Endothelial cell of umbilical vein (primary cell): ENCODE measurements around the gene DCAF17. TPM values are rescaled to one million over a fixed set of nuclear protein-coding genes. Genes with fewer than 3 reads are reported as not detected.

Experiments
- BruUV-seq: library from RNA; stranded (reverse); fragments of 400-500 nt; replicated peaks from 2 replicates; lab custom pipeline; 2021; lab: Mats Ljungman, UMichigan
- CTCF ChIA-PET: fragments of 300-600, 350-600 bp; sonication (Branson Sonifier 250); formaldehyde crosslinking; loops from one replicate; lab custom pipeline; 2021; ENCODE audit warnings: antibody characterized with exemption, inconsistent platforms; lab: Charles Lee
- POLR2A ChIA-PET: fragments of 300-600, 350-600 bp; sonication (Branson Sonifier 250); formaldehyde crosslinking; loops from one replicate; lab custom pipeline; 2021; ENCODE audit warnings: antibody characterized with exemption, inconsistent platforms; lab: Charles Lee
- DNase-seq: peaks from one replicate; pipeline ENCODE4 v3.0.0-alpha.2; 2011; ENCODE audit warnings: low read depth, low spot score
- FAIRE-seq: peaks from 2 replicates; lab custom pipeline; 2011; peaks lifted over from hg19 to GRCh38; lab: Jason Lieb, UNC
- H2AFZ ChIP-seq: 2 replicates; pipeline ENCODE4 v1.6.0; 2012; ENCODE audit warnings: low read depth, low read length, control low read depth, inconsistent platforms
- H3K27ac ChIP-seq: 2 replicates; pipeline ENCODE4 v1.5.1; 2011; ENCODE audit warnings: low read depth, mild to moderate bottlenecking, control low read depth, low read length, moderate library complexity; ENCODE audit not compliant: insufficient read depth
- H3K27me3 ChIP-seq, 2 experiments: 2 replicates each; pipeline versions ENCODE4 v1.6.0 to v1.6.1; 2011; ENCODE audit warnings: low read length in 2 of 2, mixed read lengths in 1 of 2; ENCODE audit not compliant: control insufficient read depth in 2 of 2, insufficient read depth in 2 of 2
- H3K36me3 ChIP-seq, 2 experiments: 2 replicates in 1 of 2; 3 replicates in 1 of 2; pipeline ENCODE4 v1.5.1; 2011; ENCODE audit warnings: low read length in 2 of 2, mild to moderate bottlenecking in 1 of 2, moderate library complexity in 1 of 2; ENCODE audit not compliant: control insufficient read depth in 2 of 2, insufficient read depth in 2 of 2; ENCODE audit errors: extremely low read depth in 1 of 2
- H3K4me1 ChIP-seq: 3 replicates; pipeline ENCODE4 v1.5.1; 2011; ENCODE audit warnings: mild to moderate bottlenecking, low read length; ENCODE audit not compliant: control insufficient read depth, insufficient read depth; ENCODE audit errors: extremely low read depth
- H3K4me2 ChIP-seq: 2 replicates; pipeline ENCODE4 v1.6.1; 2011; ENCODE audit warnings: low read length, control low read depth, mixed read lengths; ENCODE audit not compliant: insufficient read depth
- H3K4me3 ChIP-seq, 3 experiments: fragments of 200-600 bp in 1 of 3; sonication (generic), shearing (Covaris generic) in 1 of 3; replicated peaks in 1 of 3; 2 replicates each; pipeline ENCODE4 v1.5.1; 2011 to 2016; ENCODE audit warnings: control low read depth in 3 of 3, low read length in 3 of 3, mild to moderate bottlenecking in 2 of 3, inconsistent platforms in 1 of 3, low read depth in 1 of 3, moderate library complexity in 1 of 3; ENCODE audit not compliant: insufficient read depth in 1 of 3
- H3K79me2 ChIP-seq: 2 replicates; pipeline ENCODE4 v1.6.0; 2012; ENCODE audit warnings: low read length, inconsistent platforms; ENCODE audit not compliant: control insufficient read depth, insufficient read depth
- H3K9ac ChIP-seq: replicated peaks from 2 replicates; pipeline ENCODE3; 2011; ENCODE audit warnings: low read length, control low read depth; ENCODE audit not compliant: insufficient read depth; ENCODE audit errors: extremely low read depth
- H3K9me1 ChIP-seq: replicated peaks from 3 replicates; pipeline ENCODE4 v1.6.0; 2011; ENCODE audit warnings: mild to moderate bottlenecking, low read length; ENCODE audit not compliant: control insufficient read depth, insufficient read depth; ENCODE audit errors: extremely low read depth
- H3K9me3 ChIP-seq: replicated peaks from 2 replicates; pipeline ENCODE4 v1.5.1; 2012; ENCODE audit warnings: low read length, inconsistent platforms; ENCODE audit not compliant: control insufficient read depth, insufficient read depth
- H4K20me1 ChIP-seq: replicated peaks from 2 replicates; pipeline ENCODE3; 2011; ENCODE audit warnings: mild to moderate bottlenecking, low read length; ENCODE audit not compliant: control insufficient read depth, insufficient read depth; ENCODE audit errors: extremely low read depth
- CTCF ChIP-seq, 2 donors: IDR thresholded peaks; 1 replicate in 1 of 2; 2 replicates in 1 of 2; pipeline ENCODE4 v1.5.1; 2011; ENCODE audit warnings: low read length in 2 of 2, mild to moderate bottlenecking in 2 of 2, moderate library complexity in 2 of 2, control low read depth in 1 of 2, inconsistent platforms in 1 of 2, low read depth in 1 of 2; ENCODE audit not compliant: insufficient read depth in 1 of 2; ENCODE audit errors: extremely low read depth in 1 of 2
- EZH2 ChIP-seq: IDR thresholded peaks from 2 replicates; pipeline ENCODE4 v1.6.1; 2012; ENCODE audit warnings: borderline replicate concordance, low read depth, mild to moderate bottlenecking, moderate library complexity, low read length, inconsistent platforms; ENCODE audit not compliant: severe bottlenecking
- FOS ChIP-seq: IDR thresholded peaks from 2 replicates; pipeline ENCODE4 v1.6.1; 2011; ENCODE audit warnings: mild to moderate bottlenecking, low read length, moderate library complexity, borderline replicate concordance; ENCODE audit not compliant: insufficient read depth
- GATA2 ChIP-seq: IDR thresholded peaks from 2 replicates; pipeline ENCODE4 v1.7.0; 2011; ENCODE audit warnings: low read depth, mild to moderate bottlenecking, moderate library complexity, mixed read lengths, low read length; ENCODE audit not compliant: insufficient read length, insufficient read depth
- JUN ChIP-seq: IDR thresholded peaks from 2 replicates; pipeline ENCODE4 v1.6.1; 2011; ENCODE audit warnings: borderline replicate concordance, low read depth; ENCODE audit not compliant: insufficient read length, insufficient read depth
- MAX ChIP-seq: IDR thresholded peaks from 2 replicates; pipeline ENCODE4 v1.6.1; 2011; ENCODE audit not compliant: insufficient read depth, insufficient read length
- MYC ChIP-seq: IDR thresholded peaks from one replicate; pipeline ENCODE4 v1.6.1; 2011; ENCODE audit warnings: mild to moderate bottlenecking, low read depth, low read length
- POLR2A ChIP-seq: IDR thresholded peaks from 2 replicates; pipeline ENCODE4 v1.6.1; 2012; ENCODE audit warnings: low read depth, mild to moderate bottlenecking, control low read depth, low read length
- POLR2AphosphoS5 ChIP-seq: IDR thresholded peaks from 2 replicates; pipeline ENCODE4 v1.6.1; 2012; ENCODE audit warnings: low read depth, mild to moderate bottlenecking, control low read depth, low read length, moderate library complexity; ENCODE audit not compliant: insufficient read depth
- dilution Hi-C: fragments of 300-500 bp; cut with MboI; formaldehyde crosslinking; loops from one replicate; pipeline ENCODE4 v1.15.0; 2019; ENCODE audit warnings: low sequenced_read_pairs; ENCODE audit not compliant: extremely low pct_ligation_motif_present
- intact Hi-C: fragments of 100-400 bp; cut with micrococcal nuclease; formaldehyde crosslinking; loops from one replicate; pipeline ENCODE4 v1.10.0; 2022
- polyA plus RNA-seq, 4 experiments: library from polyadenylated mRNA; depleted of rRNA in 3 of 4; stranded (reverse) in 3 of 4; unstranded in 1 of 4; fragments of >200 nt; gene quantifications; 2 replicates each; pipeline versions ENCODE4 v1.2.1 to v1.2.3, GENCODE V29; 2011 to 2012; ENCODE audit warnings: missing spikeins in 1 of 4
- total RNA-seq: library from RNA; stranded (reverse); gene quantifications from 2 replicates; pipeline ENCODE4 v1.2.3, GENCODE V29; 2021

Gene DCAF17
- total and polyA plus RNA-seq, 2 donors (not counting 3 experiments of a cell fraction or from before 2014, with no cell fraction given) = 4.6 to 14.9 TPM

GRCh38 chr2:171451074-171451473, 17.0 kb downstream of the DCAF17 start:
- H3K9ac ChIP-seq = no peak overlapping the region
- DNase-seq (no peak), FAIRE-seq (no peak)
- H3K36me3 ChIP-seq = peaks cover 0 to 6% of the 10 kb centered on the region in 2 experiments
- no peak overlapping the region for H3K4me3 ChIP-seq
- H3K79me2 ChIP-seq = no peaks in the 10 kb centered on the region
- no peaks in the 10 kb centered on the region for H3K27me3 ChIP-seq
- BruUV-seq = no TSS peak
- no peaks in the 10 kb centered on the region for H3K4me1 ChIP-seq
- H3K27ac ChIP-seq = no peak overlapping the region
- TF ChIP-seq CTCF (IDR thresholded peaks at IDR 0.05; ENCODE audit: extremely low read depth in 1 of 2, insufficient read depth in 1 of 2, low read depth in 1 of 2, low read length in 2 of 2) (no peak), POLR2A (no peak), MYC (no peak), GATA2 (no peak), MAX (no peak), EZH2 (no peak), JUN (no peak), FOS (no peak), POLR2AphosphoS5 (no peak)
- ChIA-PET POLR2A (no interaction called here), CTCF (no interaction called here)
- H3K4me2 ChIP-seq = no peak overlapping the region
- dilution Hi-C loops = no loop called here
- no peaks in the 10 kb centered on the region for H3K9me3 ChIP-seq
- H4K20me1 ChIP-seq = no peaks in the 10 kb centered on the region
- intact Hi-C loops = no loop called here
- H3K9me1 ChIP-seq = no peaks in the 10 kb centered on the region
- H2AFZ ChIP-seq = no peak overlapping the region
